ENCODE data around the gene SDC1. TPM values are rescaled to one million over a fixed set of nuclear protein-coding genes. Genes with fewer than 3 reads are reported as not detected.
A peak's percentile ranks its signal among the peaks of the same experiment; 100 is the strongest.

The SDC1 gene
- total RNA-seq, 1 experiment from 2014 or later, result 84.6 TPM

DNA sequence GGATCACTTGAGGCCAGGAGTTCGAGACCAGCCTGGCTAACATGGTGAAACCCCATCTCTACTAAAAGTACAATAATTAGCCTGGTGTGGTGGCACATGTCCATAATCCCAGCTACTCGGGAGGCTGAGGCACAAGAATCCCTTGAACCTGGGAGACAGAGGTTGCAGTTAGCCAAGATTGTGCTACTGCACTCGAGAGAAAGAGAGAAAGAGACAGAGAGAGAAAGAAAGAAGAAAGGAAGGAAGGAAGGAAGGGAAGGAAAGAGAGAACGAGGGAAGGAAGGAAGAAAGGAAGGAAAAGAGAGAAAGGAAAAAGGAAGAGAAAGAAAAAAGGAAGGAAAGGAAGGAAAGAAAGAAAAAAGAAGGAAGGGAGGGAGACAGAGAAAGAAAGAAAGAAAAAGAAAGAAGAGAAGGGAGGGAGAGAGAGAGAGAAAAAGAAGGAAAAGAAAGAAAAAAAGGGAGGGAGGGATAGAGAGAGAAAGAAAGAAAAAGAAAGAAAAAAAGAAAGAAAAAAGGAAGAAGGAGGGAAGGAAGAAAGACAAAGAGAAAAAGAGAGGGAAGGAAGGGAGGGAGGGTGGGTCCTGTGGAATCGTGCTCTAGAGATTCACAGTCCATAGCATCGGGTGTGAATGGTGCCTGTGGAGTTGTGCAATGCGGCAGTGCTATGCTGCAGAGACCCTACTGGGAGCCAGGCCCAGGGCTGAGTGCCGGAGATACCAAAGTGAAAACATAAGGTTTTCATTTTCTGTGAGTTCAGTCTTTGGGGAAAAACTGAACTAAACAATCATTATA, 4.6 kb upstream of the SDC1 start:
- DNase-seq (ENCODE audit: low read depth), result no peak

DNA sequence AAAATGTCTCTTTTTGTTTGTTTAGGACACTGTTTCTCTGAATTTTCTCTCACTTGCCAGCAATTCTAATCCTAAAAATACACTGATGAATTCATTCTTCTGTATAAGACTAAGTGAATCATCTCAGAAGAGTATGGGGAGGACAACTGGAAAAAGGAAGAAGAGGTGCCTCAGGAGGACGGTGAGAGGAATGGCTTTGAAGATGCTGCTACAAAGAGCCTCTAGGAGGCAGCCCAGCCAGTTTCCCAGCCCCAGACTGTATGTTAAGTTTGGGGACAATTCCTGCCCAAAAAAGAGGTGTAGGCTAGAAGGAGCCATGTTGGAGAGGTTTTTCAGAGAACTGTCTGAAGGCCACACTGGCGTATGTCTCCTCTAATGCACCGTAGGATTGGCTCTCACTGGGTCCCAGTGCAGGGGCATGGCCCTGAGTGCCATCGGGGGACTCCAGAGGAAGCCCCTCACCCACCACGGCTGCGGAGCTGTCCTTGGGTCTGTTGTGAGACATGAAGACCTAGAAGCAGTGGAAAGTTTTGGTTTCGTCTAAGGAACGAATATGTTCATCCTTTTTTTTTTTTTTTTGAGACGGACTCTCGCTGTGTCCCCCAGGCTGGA, 3.1 kb upstream of the SDC1 start:
- no peak for DNase-seq (ENCODE audit: low read depth)

DNA sequence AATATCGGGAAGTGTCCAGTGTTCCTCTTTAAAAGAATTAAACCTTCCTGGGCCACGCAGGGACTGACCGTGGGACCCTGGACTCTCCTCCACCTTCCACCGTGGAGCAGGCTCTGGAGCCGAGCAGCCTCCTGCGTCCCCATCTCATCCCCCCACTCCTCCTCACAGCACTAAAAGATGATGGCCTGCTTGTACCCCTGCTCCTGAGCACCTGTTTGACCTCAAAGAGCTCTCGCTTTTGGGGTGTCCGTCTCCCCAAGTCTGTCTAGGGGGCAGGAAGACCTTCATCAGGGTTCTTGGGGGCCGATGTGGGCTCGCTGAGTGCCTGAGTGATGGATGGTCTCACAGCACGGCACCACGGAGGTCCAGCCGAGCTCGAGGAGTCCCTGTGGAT, 1.2 kb upstream of the SDC1 start:
- DNase-seq (ENCODE audit: low read depth), result no peak

DNA sequence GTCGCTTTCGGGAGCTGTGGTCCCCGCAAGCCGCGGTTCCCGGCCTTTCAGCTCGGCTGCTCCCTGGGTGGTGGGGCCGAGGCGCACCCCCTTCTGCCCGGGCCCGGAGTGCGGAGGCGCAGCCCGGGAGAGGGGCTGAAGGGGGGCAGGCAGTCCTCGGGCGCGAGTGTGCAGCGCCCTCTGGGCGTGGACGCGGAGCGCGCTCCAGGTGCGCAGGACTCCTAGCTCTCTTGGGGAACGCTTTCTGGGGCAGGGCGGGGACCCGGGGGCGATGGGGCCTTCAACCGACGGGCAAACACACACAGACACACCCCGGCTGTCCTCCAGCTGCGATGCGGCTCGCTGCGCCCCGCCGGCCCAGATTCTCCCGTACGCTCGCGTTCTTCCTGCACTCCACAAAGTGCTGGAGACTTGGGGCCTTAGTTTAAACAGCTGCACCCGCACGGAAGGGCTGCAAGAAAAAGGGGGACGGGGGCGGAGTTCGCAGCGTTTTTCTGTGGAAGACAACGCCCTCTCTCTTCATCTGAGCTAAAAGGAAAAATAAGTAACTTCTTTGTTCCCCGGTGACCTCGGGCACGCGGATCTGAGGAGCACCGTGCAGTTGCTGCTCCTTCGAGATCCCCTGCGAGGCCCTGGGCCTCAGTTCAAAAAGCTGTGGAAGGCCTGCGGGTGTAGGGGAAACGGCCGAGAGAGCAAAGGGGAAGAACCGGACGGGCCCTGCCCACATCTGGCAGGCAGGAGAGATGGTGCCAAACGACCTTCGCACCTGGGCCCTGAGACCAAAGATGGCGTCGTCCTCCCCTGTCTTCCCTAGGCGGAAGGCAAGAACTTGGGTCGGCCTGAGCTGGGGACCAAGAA, 593 bp upstream of the SDC1 start:
- DNase-seq (ENCODE audit: low read depth), result peak; percentile 80

DNA sequence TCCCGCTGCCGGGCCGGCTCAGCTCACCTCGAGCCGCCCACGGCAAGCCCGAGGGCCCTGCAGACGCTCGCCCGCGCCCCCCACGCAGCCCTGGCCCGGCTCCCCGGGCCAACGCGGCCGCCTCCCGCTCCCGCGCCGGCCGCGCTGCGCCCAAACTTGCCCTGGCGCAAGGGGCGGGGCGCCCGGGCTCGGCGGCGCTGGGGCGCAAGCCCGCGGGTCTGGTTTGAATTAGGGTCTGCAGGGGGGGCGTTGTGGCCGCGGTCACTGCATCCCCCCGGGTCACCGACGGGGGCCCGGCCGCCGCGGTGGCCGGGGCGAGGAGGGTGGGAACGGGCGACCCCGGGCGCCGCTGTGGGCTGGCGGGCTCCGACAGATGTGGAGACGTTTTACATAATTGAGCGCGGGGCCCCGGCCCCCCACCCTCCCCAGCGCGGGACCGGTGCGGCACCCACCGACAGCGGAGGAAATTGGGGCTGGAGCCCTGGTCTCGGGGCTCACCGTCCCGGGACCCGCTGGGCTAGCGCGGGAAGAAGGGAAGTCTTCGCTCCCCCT, 690 bp downstream of the SDC1 start:
- no peak for DNase-seq (ENCODE audit: low read depth)

DNA sequence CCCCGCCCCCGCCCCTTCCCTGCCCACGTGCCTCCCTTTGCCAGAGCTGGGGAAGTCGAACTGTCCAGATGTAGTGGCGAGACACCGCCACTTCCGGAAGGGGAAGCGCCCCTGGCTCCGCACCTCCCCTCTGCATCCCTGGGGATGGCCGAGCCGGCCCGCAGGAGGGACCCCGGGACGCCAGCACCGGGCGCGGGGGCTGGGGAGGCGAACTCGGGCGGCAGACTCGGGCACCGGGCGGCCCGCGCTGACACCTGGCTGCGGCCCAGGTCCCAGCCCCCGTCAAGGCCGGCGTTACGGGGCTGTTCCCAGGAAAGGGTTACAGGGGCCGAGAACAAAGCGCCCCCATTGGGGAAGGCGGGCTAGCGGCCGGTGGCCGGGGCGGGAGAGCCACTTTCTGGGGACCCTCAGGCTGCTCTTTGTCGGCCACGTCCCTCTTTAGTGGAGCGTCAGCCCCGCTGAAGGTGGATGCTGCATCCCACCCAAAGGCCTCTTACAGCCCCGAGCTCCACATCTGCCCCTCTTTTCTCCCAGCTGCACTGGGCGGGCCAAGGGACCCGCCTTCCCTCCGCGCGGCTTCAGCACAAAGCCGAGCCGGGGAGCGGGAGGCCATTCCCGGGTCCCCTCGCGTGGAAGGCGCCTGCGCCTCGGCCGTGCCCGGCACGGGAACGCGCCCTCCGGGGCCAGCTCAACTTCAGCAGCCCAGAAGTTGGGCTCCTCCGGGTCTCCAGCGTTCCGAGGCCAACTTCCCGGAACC, 1.3 kb downstream of the SDC1 start:
- peak; percentile 79 for DNase-seq (ENCODE audit: low read depth)

DNA sequence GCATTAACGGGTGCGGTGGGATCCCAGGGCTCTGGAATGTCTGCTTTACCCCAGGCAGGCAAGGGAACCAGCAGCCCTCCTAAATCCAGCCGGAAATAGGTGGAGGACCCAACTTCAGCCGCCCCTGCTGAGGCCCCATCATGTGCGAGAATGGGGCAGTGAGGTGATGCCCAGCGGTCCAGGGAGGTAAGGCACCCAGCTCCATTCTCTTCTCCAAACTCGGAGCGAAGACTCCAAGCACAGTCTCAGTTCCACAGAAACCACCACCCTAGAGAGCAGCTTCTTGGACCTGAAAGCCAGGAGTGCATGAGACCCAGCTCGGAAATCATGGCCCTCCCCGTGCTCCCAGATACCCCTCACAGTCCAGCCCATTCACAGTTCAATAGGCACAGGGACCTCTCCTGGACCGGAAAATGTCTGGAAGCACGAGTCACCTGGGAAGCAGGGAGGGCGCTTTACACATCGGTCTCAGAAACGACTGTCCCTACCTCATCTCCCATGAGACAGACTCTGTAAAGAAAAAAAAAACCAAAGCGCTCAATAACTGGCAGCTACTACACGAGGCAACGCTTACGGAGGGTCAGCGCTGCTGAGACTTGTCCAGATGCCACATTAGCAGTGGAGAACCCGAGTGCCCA, 2.0 kb downstream of the SDC1 start:
- DNase-seq (ENCODE audit: low read depth), result no peak

DNA sequence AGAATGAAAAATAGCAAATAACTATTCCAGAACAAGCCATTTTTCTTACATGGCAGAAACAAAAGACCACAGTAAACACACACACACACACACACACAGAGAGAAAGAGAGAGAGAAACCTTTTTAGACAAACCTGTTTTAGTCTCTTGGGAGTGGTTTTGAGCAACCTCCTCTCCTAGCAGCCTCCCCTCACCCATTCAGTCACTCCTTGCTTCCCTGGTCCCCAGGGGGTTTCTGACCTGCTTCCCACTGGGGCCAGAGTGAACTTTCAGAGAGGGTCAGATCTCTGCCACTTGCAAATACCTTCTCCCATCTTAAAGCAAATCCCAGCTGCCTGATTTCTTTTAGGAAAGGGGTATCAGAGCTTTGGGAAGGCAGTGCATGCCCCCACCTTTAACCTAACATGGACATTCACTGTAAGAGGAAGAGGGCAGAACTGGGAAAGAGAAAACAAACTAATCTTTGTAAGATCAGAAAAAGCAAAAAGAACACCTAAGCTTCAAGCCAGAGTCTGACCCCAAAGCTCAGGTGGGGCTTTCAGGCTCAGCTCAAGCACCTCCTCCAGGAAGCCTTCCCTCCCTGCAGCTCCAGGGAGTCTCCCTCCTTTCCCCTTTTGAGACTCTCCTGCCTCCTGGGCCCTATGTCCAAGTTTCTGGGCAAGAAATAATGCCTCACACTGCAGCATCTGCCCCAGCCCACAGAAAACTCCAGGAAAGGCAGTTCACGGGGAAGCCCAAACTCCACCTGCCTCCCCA, 2.7 kb downstream of the SDC1 start:
- no peak for DNase-seq (ENCODE audit: low read depth)

DNA sequence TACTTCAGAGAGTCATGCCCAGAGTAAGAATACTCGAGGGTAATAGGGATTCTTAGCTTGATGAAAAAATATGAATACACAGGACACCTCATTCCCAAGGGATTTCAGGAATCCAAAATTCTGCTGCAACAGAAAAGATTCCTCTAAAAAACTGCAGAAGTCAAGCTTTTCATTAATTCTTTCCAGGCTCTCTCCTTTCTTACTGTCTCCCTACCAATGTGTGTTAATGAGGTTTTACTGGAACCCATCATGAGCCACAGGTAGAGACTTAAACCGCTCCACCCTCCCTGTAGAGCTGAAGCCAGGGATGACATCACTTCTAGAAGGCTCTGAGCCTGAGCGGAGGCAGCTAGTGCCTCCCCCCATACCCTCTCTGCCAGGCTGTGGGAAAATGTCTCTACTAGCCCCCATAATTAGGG, 3.4 kb downstream of the SDC1 start:
- DNase-seq (ENCODE audit: low read depth), result peak; percentile 42

DNA sequence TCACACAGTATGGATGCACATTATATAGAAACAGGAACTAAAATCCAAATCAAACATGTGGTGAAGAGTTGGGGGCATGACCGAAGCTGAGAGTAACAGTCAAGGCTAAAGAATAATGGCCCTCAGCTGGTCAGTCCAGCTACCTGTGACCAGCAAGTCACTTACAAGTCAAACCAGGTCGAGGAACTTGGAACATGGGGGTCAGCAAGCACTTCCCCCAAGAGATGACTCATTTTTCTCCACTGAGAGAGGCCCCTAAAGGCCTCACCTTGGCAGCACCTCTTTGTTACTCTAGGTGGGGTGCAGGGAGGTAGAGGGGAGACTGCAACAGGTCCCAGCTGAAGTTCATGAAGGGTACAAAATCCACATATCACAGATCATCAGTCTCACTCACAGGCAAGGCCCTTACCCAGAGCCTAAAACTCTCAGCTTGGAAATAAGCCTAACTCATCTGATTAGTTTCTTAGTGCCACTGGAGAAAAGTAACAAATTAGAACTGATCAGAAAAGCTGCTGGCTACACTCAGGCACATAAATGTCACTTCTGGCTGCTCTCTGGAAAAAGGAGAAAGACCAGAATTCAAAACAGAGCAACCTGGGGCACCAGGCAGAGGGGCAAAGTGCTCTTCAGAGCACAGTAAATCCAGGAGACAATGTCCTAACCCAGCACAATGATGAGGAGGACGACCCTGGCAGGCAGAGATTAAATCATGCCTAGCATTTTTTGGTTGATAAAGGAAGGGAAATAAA, 4.0 kb downstream of the SDC1 start:
- DNase-seq (ENCODE audit: low read depth), result no peak

DNA sequence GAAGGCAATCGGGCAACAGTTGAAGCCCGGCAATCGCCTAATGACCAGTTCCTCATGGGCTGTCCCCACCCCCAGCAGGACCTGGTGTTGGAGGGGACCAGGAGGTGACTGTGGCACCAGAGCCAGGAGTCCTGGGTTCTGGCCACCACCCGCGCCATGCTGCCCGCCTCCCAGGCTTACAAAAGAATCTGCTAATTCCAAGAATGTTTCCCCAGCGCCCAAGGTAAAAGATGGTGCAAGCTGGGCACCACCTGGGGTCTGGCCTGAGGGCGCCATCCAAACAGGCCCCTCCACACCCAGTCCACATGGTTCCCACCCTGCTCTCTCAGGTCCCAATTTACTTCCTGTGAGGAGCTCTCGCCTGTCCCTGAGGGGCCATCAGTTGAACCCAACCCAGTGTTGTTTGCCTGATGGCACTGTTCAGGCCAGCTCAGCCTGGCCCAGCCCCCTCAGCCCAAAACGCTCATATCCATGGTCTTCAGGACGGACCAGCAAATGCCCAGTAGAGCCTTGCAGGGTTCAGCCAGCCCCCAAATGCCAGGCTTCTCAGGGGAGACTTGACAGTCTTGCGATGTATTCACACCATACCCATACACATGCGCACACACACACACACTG, 5.1 kb downstream of the SDC1 start:
- DNase-seq (ENCODE audit: low read depth), result no peak

DNA sequence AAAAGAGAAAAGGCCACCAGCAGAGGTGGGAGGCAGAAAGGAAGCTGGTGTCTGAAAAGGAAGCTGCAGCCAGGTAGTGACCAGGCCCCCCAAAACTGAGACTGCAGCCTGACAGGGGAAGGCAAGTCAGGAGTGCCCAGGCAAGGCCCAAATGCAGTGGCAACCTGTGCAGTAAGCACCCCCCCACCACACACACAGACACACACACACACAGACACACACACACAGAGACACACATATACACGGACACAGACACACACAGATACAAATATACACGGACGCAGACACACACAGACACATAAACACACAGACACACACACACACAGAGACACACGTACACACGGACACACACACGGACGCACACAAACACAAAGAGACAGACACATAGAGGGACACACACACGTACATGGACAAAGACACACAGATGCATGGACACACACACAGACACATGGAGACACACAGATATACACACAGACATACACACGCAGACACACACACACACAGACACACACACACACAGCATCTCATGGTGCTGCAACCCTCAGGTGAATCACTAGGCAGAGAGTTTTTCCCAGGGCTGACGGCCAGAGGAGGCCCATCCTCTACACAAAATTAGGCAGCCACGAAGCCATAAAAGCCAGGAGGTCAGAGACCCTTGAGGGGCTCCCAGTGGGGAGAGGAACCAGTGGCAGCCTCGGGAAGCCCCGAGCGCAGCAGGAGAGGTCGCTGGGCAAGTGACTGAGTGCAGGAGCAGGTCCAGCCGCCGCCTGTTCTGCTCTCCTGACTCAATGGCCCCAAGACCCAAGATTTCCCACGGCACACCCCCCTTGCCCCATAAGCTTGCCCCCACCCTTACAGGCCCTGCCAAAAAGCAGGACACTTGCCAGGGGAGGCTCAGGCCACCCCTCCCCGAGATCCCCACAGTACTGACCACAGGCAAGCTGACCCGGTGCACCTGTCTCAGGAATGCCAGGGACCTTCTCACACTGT, 6.3 kb downstream of the SDC1 start:
- no peak for DNase-seq (ENCODE audit: low read depth)

DNA sequence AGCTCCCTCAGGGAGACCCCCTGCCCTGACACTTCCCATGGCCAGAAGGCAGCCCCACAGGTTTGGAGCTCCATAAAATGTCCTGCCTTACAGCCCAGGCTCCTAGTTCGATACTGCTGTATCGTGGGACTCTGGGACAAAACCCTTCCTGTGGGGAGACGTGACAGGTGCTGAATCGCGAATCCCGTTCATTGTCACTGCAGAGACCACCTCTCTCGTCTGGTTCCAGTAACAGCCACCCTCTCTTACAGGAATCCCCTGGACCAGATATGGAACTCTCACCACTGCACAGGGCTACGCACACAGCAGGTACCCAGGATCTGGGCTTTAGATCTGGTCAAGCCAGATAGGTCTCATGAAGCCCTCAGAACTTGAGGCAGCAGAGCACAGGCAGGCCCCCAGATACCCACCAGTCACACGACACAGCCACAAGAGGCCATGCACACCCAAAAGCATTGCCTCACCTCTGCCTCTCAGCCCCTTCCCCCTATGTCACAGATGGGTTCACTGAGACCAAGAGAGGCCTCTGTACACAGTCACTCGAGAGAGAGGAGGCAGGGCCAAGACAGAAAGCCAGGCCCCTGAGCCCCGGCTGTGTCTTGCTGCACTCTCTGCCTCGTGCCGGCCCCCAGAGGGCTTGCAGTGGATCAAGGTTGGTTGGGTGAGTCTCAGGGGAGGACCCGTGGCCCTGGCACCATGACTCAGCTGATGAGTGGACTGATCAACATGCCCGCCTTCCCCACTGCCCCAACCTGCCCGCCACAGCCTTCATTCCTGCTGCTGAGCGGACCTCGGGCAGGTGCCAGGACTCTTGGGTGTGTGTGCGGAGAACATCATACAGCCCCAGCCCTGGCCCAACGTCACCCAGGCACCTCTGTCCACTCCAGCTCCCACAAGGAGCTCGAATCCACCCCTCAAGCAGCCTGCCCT, 7.6 kb downstream of the SDC1 start:
- DNase-seq (ENCODE audit: low read depth), result peak; percentile 70

DNA sequence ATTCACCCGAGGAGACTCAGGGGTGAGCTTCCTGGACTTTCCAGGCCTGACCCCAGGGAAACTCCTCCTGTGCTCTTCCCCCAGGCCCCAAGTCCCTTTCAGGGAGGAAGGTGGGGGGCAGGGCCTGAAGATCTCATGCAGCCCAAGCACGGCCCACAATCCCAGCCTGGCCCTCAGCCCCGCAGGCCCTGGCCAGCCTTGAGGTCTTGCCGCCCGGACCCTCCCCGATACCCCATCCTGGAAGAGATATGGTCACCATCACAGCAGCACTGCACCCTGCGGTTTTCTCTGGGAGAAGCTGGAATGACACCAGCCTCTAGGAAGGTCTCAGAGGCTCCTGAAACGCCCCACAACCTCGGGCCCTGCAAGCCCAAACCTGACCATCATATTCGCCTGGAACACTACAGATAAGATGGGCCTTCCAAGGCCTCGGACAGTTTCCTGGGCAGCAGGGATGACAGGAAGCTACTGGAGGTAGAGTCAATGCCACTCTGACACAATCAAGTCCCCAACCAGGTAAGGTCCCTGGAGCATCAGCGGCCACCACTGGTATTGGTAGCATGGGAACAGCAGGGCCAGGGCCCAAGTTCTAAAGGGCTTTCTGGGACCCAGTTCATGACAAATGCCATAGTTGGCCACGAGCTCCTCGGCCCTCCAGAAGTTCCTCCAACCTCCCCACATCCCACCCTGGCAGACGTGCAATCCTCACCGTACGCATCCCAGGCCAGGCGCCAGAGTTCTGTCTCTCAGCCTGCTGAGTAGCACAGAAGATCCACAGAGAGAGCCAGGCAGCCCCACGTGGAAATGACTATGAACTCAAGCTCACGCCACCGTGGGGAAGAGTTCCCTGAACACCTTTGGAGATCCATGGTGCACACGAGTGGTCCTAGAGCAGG, 8.6 kb downstream of the SDC1 start:
- no peak for DNase-seq (ENCODE audit: low read depth)

DNA sequence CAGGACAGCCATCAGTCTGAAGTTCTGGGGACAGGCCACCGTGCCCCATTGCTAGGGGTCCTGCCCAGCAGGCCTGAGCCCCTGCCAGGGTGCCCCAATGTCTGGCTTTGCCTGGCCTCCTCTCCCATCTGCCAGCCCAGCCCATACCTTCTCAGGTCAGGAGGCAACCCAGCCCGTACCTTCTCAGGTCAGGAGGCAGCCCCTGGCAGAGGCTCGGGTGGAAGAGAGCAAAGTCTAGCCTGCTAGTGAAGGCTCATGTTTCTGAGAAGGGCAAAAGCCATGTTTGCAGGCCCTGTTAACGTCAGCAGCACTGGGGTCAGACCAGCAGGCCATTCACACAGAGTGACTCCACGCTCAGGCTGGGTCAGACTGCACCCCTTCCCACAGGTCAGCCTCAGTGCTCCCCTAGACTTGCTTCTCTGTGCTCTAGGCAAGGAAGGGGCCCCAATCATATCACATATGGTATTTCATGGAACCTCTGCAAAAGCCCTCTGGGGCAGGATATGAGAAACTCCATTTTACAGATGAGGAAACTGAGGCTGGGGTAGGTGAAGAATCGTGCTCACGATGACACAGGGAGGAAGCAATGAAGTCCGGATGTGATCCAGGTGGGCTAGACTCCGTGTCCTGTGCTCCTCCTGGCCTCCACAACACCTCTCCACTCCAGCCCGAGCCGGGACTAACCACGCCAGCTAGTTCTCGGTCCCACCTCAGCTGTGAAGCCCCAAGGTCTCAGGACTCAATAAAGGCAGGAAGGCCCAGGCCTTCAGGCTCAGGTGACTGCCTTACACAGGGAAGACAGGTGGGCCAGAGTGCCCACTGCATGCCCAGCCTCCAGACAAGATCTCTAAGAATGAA, 9.5 kb downstream of the SDC1 start:
- no peak for DNase-seq (ENCODE audit: low read depth)
